HEK293 (cell line): ENCODE results near the gene KIAA0232.
A peak's percentile ranks its signal among the peaks of the same experiment; 100 is the strongest.

ENCODE experiments used
- CTCF ChIA-PET: fragments of 350-600 bp; formaldehyde crosslinking; extraction: SDS; loops from one replicate; lab custom pipeline; 2021; ENCODE audit warnings: antibody characterized with exemption; lab: Yijun Ruan, JAX
- POLR2A ChIA-PET: fragments of 300-600 bp; formaldehyde crosslinking; extraction: SDS; loops from one replicate; lab custom pipeline; 2020; ENCODE audit warnings: antibody characterized with exemption, inconsistent platforms; lab: Yijun Ruan, JAX
- H3K27ac ChIP-seq: fragments of 200-500 bp; sonication (Bioruptor generic); 2 replicates; pipeline ENCODE4 v1.5.1; 2014; ENCODE audit warnings: low read depth, low read length, control low read depth, inconsistent platforms; ENCODE audit errors: extremely low read depth
- H3K36me3 ChIP-seq, 2 experiments: fragments of 200-500 bp in 1 of 2; sonication (Bioruptor generic) in 1 of 2; 1 replicate in 1 of 2; 2 replicates in 1 of 2; pipeline ENCODE4 v1.5.1; 2014 to 2017; ENCODE audit warnings: inconsistent platforms in 2 of 2, low read length in 2 of 2; ENCODE audit not compliant: control insufficient read depth in 2 of 2, insufficient read depth in 1 of 2
- H3K4me1 ChIP-seq: fragments of 200-500 bp; sonication (Bioruptor generic); 2 replicates; pipeline ENCODE4 v1.5.1; 2014; ENCODE audit warnings: mild to moderate bottlenecking, low read length, inconsistent platforms; ENCODE audit not compliant: control insufficient read depth, insufficient read depth
- H3K4me3 ChIP-seq: 2 replicates; pipeline ENCODE4 v1.5.1; 2011; ENCODE audit warnings: low read depth, mild to moderate bottlenecking, control low read depth, low read length, moderate library complexity
- H3K9me3 ChIP-seq: fragments of 200-500 bp; sonication (Bioruptor generic); 2 replicates; pipeline ENCODE4 v1.5.1; 2014; ENCODE audit warnings: low read depth, low read length, inconsistent platforms; ENCODE audit not compliant: control insufficient read depth, insufficient read depth
- BCL11A ChIP-seq: fragments of 450-650 bp; formaldehyde crosslinking; IDR thresholded peaks from 2 replicates; pipeline ENCODE4 v1.5.1; 2016; ENCODE audit warnings: low read depth, missing biosample characterization, missing genetic modification characterization
- GLIS1 ChIP-seq: fragments of 450-650 bp; formaldehyde crosslinking; IDR thresholded peaks from 2 replicates; pipeline ENCODE4 v1.5.1; 2016; ENCODE audit warnings: missing biosample characterization, missing genetic modification characterization
- HOXD13 ChIP-seq: sonication (generic); formaldehyde crosslinking; IDR thresholded peaks from 2 replicates; pipeline ENCODE4 v1.8.0; 2022; ENCODE audit warnings: missing genetic modification reagents, borderline replicate concordance
- KLF17 ChIP-seq: fragments of 450-650 bp; formaldehyde crosslinking; IDR thresholded peaks from 2 replicates; pipeline ENCODE4 v1.5.1; 2016; ENCODE audit warnings: missing biosample characterization, missing genetic modification characterization
- WT1 ChIP-seq: fragments of 450-650 bp; formaldehyde crosslinking; IDR thresholded peaks from 2 replicates; pipeline ENCODE4 v1.5.1; 2016; ENCODE audit warnings: missing biosample characterization, missing genetic modification characterization
- YY1 ChIP-seq: fragments of 450-650 bp; formaldehyde crosslinking; IDR thresholded peaks from 2 replicates; pipeline ENCODE4 v1.5.1; 2018; ENCODE audit warnings: missing biosample characterization, missing genetic modification characterization
- ZBTB20 ChIP-seq: fragments of 450-650 bp; formaldehyde crosslinking; IDR thresholded peaks from 2 replicates; pipeline ENCODE4 v1.5.1; 2016; ENCODE audit warnings: missing biosample characterization, missing genetic modification characterization
- ZBTB48 ChIP-seq: fragments of 450-650 bp; formaldehyde crosslinking; IDR thresholded peaks from 2 replicates; pipeline ENCODE4 v1.5.1; 2016; ENCODE audit warnings: missing biosample characterization, missing genetic modification characterization
- ZBTB49 ChIP-seq: fragments of 450-650 bp; formaldehyde crosslinking; IDR thresholded peaks from 2 replicates; pipeline ENCODE4 v1.5.1; 2016; ENCODE audit warnings: missing biosample characterization, missing genetic modification characterization, low read depth
- ZFP41 ChIP-seq: fragments of 450-650 bp; formaldehyde crosslinking; IDR thresholded peaks from 2 replicates; pipeline ENCODE4 v1.5.1; 2016; ENCODE audit warnings: missing biosample characterization, missing genetic modification characterization, borderline replicate concordance
- ZNF133 ChIP-seq: fragments of 450-650 bp; formaldehyde crosslinking; IDR thresholded peaks from 2 replicates; pipeline ENCODE4 v1.5.1; 2016; ENCODE audit warnings: missing biosample characterization, missing genetic modification characterization
- ZNF16 ChIP-seq: fragments of 450-650 bp; formaldehyde crosslinking; IDR thresholded peaks from 2 replicates; pipeline ENCODE4 v1.5.1; 2016; ENCODE audit warnings: low read depth, missing biosample characterization, missing genetic modification characterization
- ZNF18 ChIP-seq: fragments of 450-650 bp; formaldehyde crosslinking; IDR thresholded peaks from 2 replicates; pipeline ENCODE4 v1.5.1; 2016; ENCODE audit warnings: missing biosample characterization, missing genetic modification characterization
- ZNF391 ChIP-seq: fragments of 450-650 bp; formaldehyde crosslinking; IDR thresholded peaks from 2 replicates; pipeline ENCODE4 v1.5.1; 2016; ENCODE audit warnings: low read depth, missing biosample characterization, missing genetic modification characterization, borderline replicate concordance
- ZNF510 ChIP-seq: fragments of 450-650 bp; formaldehyde crosslinking; IDR thresholded peaks from 2 replicates; pipeline ENCODE4 v1.5.1; 2018; ENCODE audit warnings: mild to moderate bottlenecking, missing genetic modification characterization, missing biosample characterization; ENCODE audit not compliant: insufficient replicate concordance
- ZNF544 ChIP-seq: fragments of 450-650 bp; formaldehyde crosslinking; IDR thresholded peaks from 2 replicates; pipeline ENCODE4 v1.5.0; 2017; ENCODE audit warnings: missing biosample characterization, missing genetic modification characterization
- ZNF555 ChIP-seq: fragments of 450-650 bp; formaldehyde crosslinking; conservative IDR thresholded peaks from 2 replicates; pipeline ENCODE4 v1.5.1; 2017; ENCODE audit warnings: missing biosample characterization, mild to moderate bottlenecking, missing genetic modification characterization, inconsistent platforms
- ZNF571 ChIP-seq: fragments of 450-650 bp; formaldehyde crosslinking; IDR thresholded peaks from 2 replicates; pipeline ENCODE4 v1.5.0; 2017; ENCODE audit warnings: missing biosample characterization, missing genetic modification characterization
- ZNF624 ChIP-seq: fragments of 450-650 bp; formaldehyde crosslinking; IDR thresholded peaks from 2 replicates; pipeline ENCODE4 v1.5.1; 2017; ENCODE audit warnings: missing biosample characterization, missing genetic modification characterization
- ZNF776 ChIP-seq: fragments of 450-650 bp; formaldehyde crosslinking; IDR thresholded peaks from 2 replicates; pipeline ENCODE4 v1.5.0; 2017; ENCODE audit warnings: missing biosample characterization, missing genetic modification characterization, borderline replicate concordance
- ZNF791 ChIP-seq: fragments of 450-650 bp; formaldehyde crosslinking; IDR thresholded peaks from 2 replicates; pipeline ENCODE4 v1.5.1; 2016; ENCODE audit warnings: missing biosample characterization, missing genetic modification characterization
- ZSCAN5A ChIP-seq: fragments of 450-650 bp; formaldehyde crosslinking; IDR thresholded peaks from 2 replicates; pipeline ENCODE4 v1.5.1; 2016; ENCODE audit warnings: missing biosample characterization, missing genetic modification characterization

The KIAA0232 gene

GRCh38 chr4:6885953-6886557 lies 103.5 kb downstream of the KIAA0232 start:
- Histone ChIP-seq H3K27ac (no peak overlapping the region), H3K9me3 (no peaks in the 10 kb centered on the region), H3K4me1 (no peaks in the 10 kb centered on the region), H3K4me3 (no peak overlapping the region), H3K36me3 (peaks cover 0 to 29% of the 10 kb centered on the region in 2 experiments; a peak in 1 of 3 replicates)
- POLR2A ChIA-PET = no interaction called here
- peak; percentile 76 for TF ChIP-seq GLIS1 (tag by site-specific recombination)
- TF ChIP-seq ZNF18 (tag by site-specific recombination) = no peak
- TF ChIP-seq, all 188 proteins: peak for 1
- CTCF ChIA-PET = interaction anchor here (1.0 to 5.4 kb wide), 4 partner anchors 13 to 216 kb away, joined by 4 to 32 read pairs (median 5); no protein-coding TSS in a partner anchor

GRCh38 chr4:6886886-6887285 lies 104.4 kb downstream of the KIAA0232 start:
- Histone ChIP-seq H3K36me3 (peaks cover 0 to 21% of the 10 kb centered on the region in 2 experiments; a peak in 1 of 3 replicates), H3K27ac (no peak overlapping the region), H3K4me1 (no peaks in the 10 kb centered on the region), H3K9me3 (no peaks in the 10 kb centered on the region), H3K4me3 (no peak overlapping the region)
- no peak for TF ChIP-seq ZBTB20
- TF ChIP-seq ZNF133 = no peak
- TF ChIP-seq ZNF544 (tag by site-specific recombination) = no peak
- no peak for TF ChIP-seq ZNF776 (tag by site-specific recombination)
- TF ChIP-seq ZNF510 = no peak
- TF ChIP-seq ZNF791 = no peak
- TF ChIP-seq ZSCAN5A (tag by site-specific recombination) = no peak
- no peak for TF ChIP-seq ZNF624 (tag by site-specific recombination)
- no peak for TF ChIP-seq YY1 (tag by site-specific recombination)
- TF ChIP-seq BCL11A (tag by site-specific recombination) = no peak
- TF ChIP-seq ZNF571 (tag by site-specific recombination) = no peak
- TF ChIP-seq ZFP41 (tag by site-specific recombination) = no peak
- POLR2A ChIA-PET = no interaction called here
- CTCF ChIA-PET = interaction anchor here (0.6 to 5.4 kb wide), 3 partner anchors 13 to 166 kb away, joined by 3 to 32 read pairs (median 6); no protein-coding TSS in a partner anchor

GRCh38 chr4:6887591-6888371 lies 105.3 kb downstream of the KIAA0232 start:
- Histone ChIP-seq H3K4me3 (no peak overlapping the region), H3K36me3 (peaks cover 0 to 12% of the 10 kb centered on the region in 2 experiments; a peak in 1 of 3 replicates), H3K9me3 (no peaks in the 10 kb centered on the region), H3K27ac (no peak overlapping the region), H3K4me1 (no peaks in the 10 kb centered on the region)
- POLR2A ChIA-PET = no interaction called here
- CTCF ChIA-PET = interaction anchor here (0.6 to 1.2 kb wide), 5 partner anchors 12 to 167 kb away, joined by 3 to 6 read pairs (median 3); no protein-coding TSS in a partner anchor
- TF ChIP-seq WT1 (tag by site-specific recombination) (no peak), ZNF791 (no peak), ZBTB49 (tag by site-specific recombination) (no peak), HOXD13 (no peak), ZNF555 (tag by site-specific recombination) (no peak), ZNF391 (tag by site-specific recombination) (no peak), KLF17 (tag by site-specific recombination) (no peak), ZBTB48 (tag by site-specific recombination) (no peak), ZNF16 (tag by site-specific recombination) (no peak)
